ENCODE data around the gene MAN1A1. TPM values are rescaled to one million over a fixed set of nuclear protein-coding genes. Genes with fewer than 3 reads are reported as not detected.

MAN1A1 gene
- total RNA-seq, 1 donor from 2014 or later, result 75.5 TPM

- no peak overlapping the region for H3K4me3 ChIP-seq
Observed at GRCh38 chr6:119226089-119226488, 123.5 kb downstream of the MAN1A1 start.

GRCh38 chr6:119224095-119224701, 125.4 kb downstream of the MAN1A1 start:
- intact Hi-C loops (cut with DNase I), result no loop called here
- Histone ChIP-seq H3K4me3 (no peak overlapping the region), H3K36me3 (no peaks in the 10 kb centered on the region), H3K4me1 (no peaks in the 10 kb centered on the region), H3K9me3 (no peaks in the 10 kb centered on the region), H3K27ac (no peak overlapping the region), H3K27me3 (no peaks in the 10 kb centered on the region)
- no peak for DNase-seq (ENCODE audit: low spot score in 2 of 2)
- no peak for TF ChIP-seq CTCF (IDR thresholded peaks at IDR 0.05)

More at GRCh38 chr6:119226089-119226488, 123.5 kb downstream of the MAN1A1 start:
- no peaks in the 10 kb centered on the region for H3K27me3 ChIP-seq
- no peaks in the 10 kb centered on the region for H3K9me3 ChIP-seq
- no peak for TF ChIP-seq CTCF (IDR thresholded peaks at IDR 0.05)
- H3K36me3 ChIP-seq, result no peaks in the 10 kb centered on the region
- intact Hi-C loops (cut with DNase I), result no loop called here
- no peaks in the 10 kb centered on the region for H3K4me1 ChIP-seq
- no peak for DNase-seq (ENCODE audit: low spot score in 2 of 2)
- no peak overlapping the region for H3K27ac ChIP-seq

GRCh38 chr6:119220452-119220851, 129.1 kb downstream of the MAN1A1 start:
- Histone ChIP-seq H3K27me3 (no peaks in the 10 kb centered on the region), H3K36me3 (no peaks in the 10 kb centered on the region), H3K27ac (no peak overlapping the region), H3K4me1 (no peaks in the 10 kb centered on the region), H3K9me3 (no peaks in the 10 kb centered on the region), H3K4me3 (no peak overlapping the region)
- no peak for DNase-seq (ENCODE audit: low spot score in 2 of 2)
- intact Hi-C loops (cut with DNase I), result no loop called here
- no peak for TF ChIP-seq CTCF (IDR thresholded peaks at IDR 0.05)

GRCh38 chr6:119218548-119218947, 131.0 kb downstream of the MAN1A1 start:
- intact Hi-C loops (cut with DNase I), result no loop called here
- no peak for DNase-seq (ENCODE audit: low spot score in 2 of 2)

GRCh38 chr6:119215885-119216590, 133.5 kb downstream of the MAN1A1 start:
- Histone ChIP-seq H3K36me3 (no peaks in the 10 kb centered on the region), H3K4me1 (no peaks in the 10 kb centered on the region), H3K27ac (no peak overlapping the region), H3K27me3 (no peaks in the 10 kb centered on the region), H3K9me3 (no peaks in the 10 kb centered on the region), H3K4me3 (peak overlapping the region in 1 of 2 donors; percentile 8)
- DNase-seq (ENCODE audit: low spot score in 2 of 2), result no peak
- intact Hi-C loops (cut with DNase I), result no loop called here
- TF ChIP-seq CTCF (IDR thresholded peaks at IDR 0.05), result no peak

More at GRCh38 chr6:119218548-119218947, 131.0 kb downstream of the MAN1A1 start:
- Histone ChIP-seq H3K9me3 (no peaks in the 10 kb centered on the region), H3K27me3 (no peaks in the 10 kb centered on the region), H3K4me3 (no peak overlapping the region), H3K27ac (no peak overlapping the region), H3K4me1 (no peaks in the 10 kb centered on the region), H3K36me3 (no peaks in the 10 kb centered on the region)
- TF ChIP-seq CTCF (IDR thresholded peaks at IDR 0.05), result no peak
